Tibial nerve (tissue), 4 donors: ENCODE data around the gene LRP8. TPM values are rescaled to one million over a fixed set of nuclear protein-coding genes. Genes with fewer than 3 reads are reported as not detected.

Experiments used
- DNase-seq, 2 donors: peaks; one replicate each; pipeline ENCODE4 v3.0.0-alpha.2; 2019; ENCODE audit warnings: low spot score in 2 of 2
- H3K27ac ChIP-seq, 4 donors: fragments of 200-600 bp; sonication (generic) in 3 of 4; one replicate each; pipeline ENCODE4 v1.5.1; 2017 to 2019; ENCODE audit warnings: mild to moderate bottlenecking in 1 of 4
- H3K27me3 ChIP-seq, 2 donors: fragments of 200-600 bp; sonication (generic) in 1 of 2; one replicate each; pipeline versions ENCODE4 v1.5.1 to v1.6.0; 2017 to 2019
- H3K36me3 ChIP-seq, 3 donors: fragments of 200-600 bp; sonication (generic); one replicate each; pipeline ENCODE4 v1.5.1; 2018 to 2019
- H3K4me1 ChIP-seq, 4 donors: fragments of 200-600 bp; sonication (generic) in 3 of 4; one replicate each; pipeline ENCODE4 v1.5.1; 2017 to 2019
- H3K4me3 ChIP-seq, 4 donors: fragments of 200-600 bp; sonication (generic) in 3 of 4; one replicate each; pipeline ENCODE4 v1.5.1; 2017 to 2019; ENCODE audit warnings: mild to moderate bottlenecking in 1 of 4, moderate library complexity in 1 of 4
- H3K9me3 ChIP-seq, 4 donors: fragments of 200-600 bp; sonication (generic) in 3 of 4; one replicate each; pipeline ENCODE4 v1.5.1; 2017 to 2019
- CTCF ChIP-seq, 5 experiments: fragments of 200-600 bp in 3 of 5; fragments of 450-650 bp in 2 of 5; sonication (generic) in 3 of 5; IDR thresholded peaks; one replicate each; pipeline ENCODE4 v1.5.1; 2016 to 2019; ENCODE audit warnings: antibody characterized with exemption in 5 of 5, mild to moderate bottlenecking in 3 of 5, moderate library complexity in 2 of 5
- EP300 ChIP-seq, 2 donors: sonication (generic); formaldehyde crosslinking; IDR thresholded peaks; one replicate each; pipeline ENCODE4 v1.6.1; 2017; ENCODE audit warnings: antibody characterized with exemption in 2 of 2, mild to moderate bottlenecking in 1 of 2
- POLR2A ChIP-seq, 2 donors: fragments of 450-650 bp; IDR thresholded peaks; one replicate each; pipeline ENCODE4 v1.6.1; 2017; ENCODE audit warnings: antibody characterized with exemption in 2 of 2, mild to moderate bottlenecking in 2 of 2, moderate library complexity in 2 of 2
- WGBS, 2 donors: methylation state at CpG; one replicate each; pipeline ENCODE4 v1.1.5; 2018; 5-methylcytosine and 5-hydroxymethylcytosine counted together
- total RNA-seq, 4 donors: library from RNA; depleted of rRNA; stranded (reverse); fragments of >200 nt; gene quantifications; one replicate each; pipeline ENCODE4 v1.1.0, GENCODE V29; 2016

The LRP8 gene
- total RNA-seq, 4 donors from 2014 or later = 2.2 to 15.0 (median 2.5) TPM

GRCh38 chr1:53321776-53322602, 5.9 kb downstream of the LRP8 start:
- TF ChIP-seq CTCF (IDR thresholded peaks at IDR 0.05) (no peak), EP300 (IDR thresholded peaks at IDR 0.05) (no peak), POLR2A (IDR thresholded peaks at IDR 0.05) (no peak)
- no peaks in the 10 kb centered on the region for H3K36me3 ChIP-seq
- H3K9me3 ChIP-seq = no peaks in the 10 kb centered on the region
- H3K4me1 ChIP-seq = peaks cover 0 to 17% (median 12%) of the 10 kb centered on the region in 4 donors
- no peak overlapping the region for H3K4me3 ChIP-seq
- H3K27ac ChIP-seq = no peak overlapping the region
- no peak for DNase-seq
- H3K27me3 ChIP-seq = no peaks in the 10 kb centered on the region
- 78 to 88% methylated on average over 10 to 11 of the region's 11 CpGs for WGBS, 2 donors

GRCh38 chr1:53321366-53321765, 6.5 kb downstream of the LRP8 start:
- DNase-seq = no peak
- peaks cover 0 to 11% (median 8%) of the 10 kb centered on the region in 4 donors for H3K4me1 ChIP-seq
- H3K9me3 ChIP-seq = no peaks in the 10 kb centered on the region
- 77 to 87% methylated on average over 5 of the region's 5 CpGs for WGBS, 2 donors
- H3K27ac ChIP-seq = no peak overlapping the region
- H3K36me3 ChIP-seq = no peaks in the 10 kb centered on the region
- TF ChIP-seq POLR2A (IDR thresholded peaks at IDR 0.05) (no peak), EP300 (IDR thresholded peaks at IDR 0.05) (no peak), CTCF (IDR thresholded peaks at IDR 0.05) (no peak)
- no peaks in the 10 kb centered on the region for H3K27me3 ChIP-seq
- H3K4me3 ChIP-seq = no peak overlapping the region

GRCh38 chr1:53320646-53321045, 7.2 kb downstream of the LRP8 start:
- no peak overlapping the region for H3K27ac ChIP-seq
- TF ChIP-seq CTCF (IDR thresholded peaks at IDR 0.05) = no peak
- TF ChIP-seq EP300 (IDR thresholded peaks at IDR 0.05) = no peak
- no peak for TF ChIP-seq POLR2A (IDR thresholded peaks at IDR 0.05)
- WGBS, 2 donors = 92 to 96% methylated on average over 7 of the region's 7 CpGs
- H3K9me3 ChIP-seq = no peaks in the 10 kb centered on the region
- H3K27me3 ChIP-seq = no peaks in the 10 kb centered on the region
- H3K4me3 ChIP-seq = no peak overlapping the region
- no peaks in the 10 kb centered on the region for H3K36me3 ChIP-seq
- no peak for DNase-seq
- peaks cover 0 to 6% (median 3%) of the 10 kb centered on the region in 4 donors for H3K4me1 ChIP-seq

- Histone ChIP-seq H3K36me3 (no peaks in the 10 kb centered on the region), H3K4me3 (no peak overlapping the region), H3K27ac (no peak overlapping the region), H3K9me3 (no peaks in the 10 kb centered on the region), H3K27me3 (no peaks in the 10 kb centered on the region), H3K4me1 (no peaks in the 10 kb centered on the region)
- no peak for TF ChIP-seq CTCF (IDR thresholded peaks at IDR 0.05)
- no peak for TF ChIP-seq EP300 (IDR thresholded peaks at IDR 0.05)
- TF ChIP-seq POLR2A (IDR thresholded peaks at IDR 0.05) = no peak
- no peak for DNase-seq
- WGBS, 2 donors = 82 to 85% methylated on average over 20 of the region's 20 CpGs
Observed at GRCh38 chr1:53319296-53320101, 8.4 kb downstream of the LRP8 start.
